Vagina (tissue), 2 donors: ENCODE data around the gene GRK1.

Experiments
- CTCF ChIP-seq, 3 experiments: fragments of 450-650 bp in 2 of 3; fragments of 200-600 bp in 1 of 3; sonication (generic) in 1 of 3; IDR thresholded peaks; one replicate each; pipeline ENCODE4 v1.5.1; 2017 to 2019; ENCODE audit warnings: antibody characterized with exemption in 3 of 3, mild to moderate bottlenecking in 2 of 3, moderate library complexity in 2 of 3
- POLR2A ChIP-seq, 2 donors: fragments of 450-650 bp; IDR thresholded peaks; one replicate each; pipeline ENCODE4 v1.6.1; 2017; ENCODE audit warnings: antibody characterized with exemption in 2 of 2, mild to moderate bottlenecking in 2 of 2, moderate library complexity in 2 of 2
- POLR2AphosphoS5 ChIP-seq, 2 donors: sonication (generic); formaldehyde crosslinking; IDR thresholded peaks; one replicate each; pipeline ENCODE4 v1.9.0; 2017; ENCODE audit warnings: antibody characterized with exemption in 2 of 2, mild to moderate bottlenecking in 2 of 2, low read depth in 1 of 2; ENCODE audit not compliant: insufficient read depth in 1 of 2

- TF ChIP-seq CTCF (IDR thresholded peaks at IDR 0.05) (no peak), POLR2A (IDR thresholded peaks at IDR 0.05) (no peak), POLR2AphosphoS5 (IDR thresholded peaks at IDR 0.05; ENCODE audit: insufficient read depth in 1 of 2, low read depth in 1 of 2) (no peak)
Measured at GRCh38 chr13:113762075-113762474, 95.1 kb downstream of the GRK1 start.
